Measurements from ENCODE around the gene ID4. TPM values are rescaled to one million over a fixed set of nuclear protein-coding genes. Genes with fewer than 3 reads are reported as not detected.
A peak's percentile ranks its signal among the peaks of the same experiment; 100 is the strongest.

ID4 gene
- total and polyA plus RNA-seq, 12 donors: 1.5 to 12.4 (median 6.3) TPM

DNA sequence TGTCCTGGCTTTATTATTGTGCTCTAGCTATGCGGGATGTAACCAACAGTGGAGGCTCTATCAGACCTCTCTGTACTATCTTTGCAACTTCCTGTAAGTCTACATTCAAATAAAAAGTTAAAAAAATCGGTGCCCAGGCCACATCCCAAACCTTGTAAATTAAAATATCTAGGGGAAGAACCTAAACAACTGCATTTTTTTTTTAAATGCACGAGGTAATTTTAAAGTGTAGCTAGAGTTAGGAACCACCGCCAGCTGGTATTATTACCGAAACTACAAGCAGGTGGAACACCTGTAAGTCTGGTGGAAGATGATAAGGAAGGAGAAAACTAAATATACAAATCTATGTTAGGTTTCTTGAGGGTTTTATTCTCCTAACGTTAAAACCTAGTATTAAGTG, 34.5 kb upstream of the ID4 start:
- WGBS, 4 donors: 64 to 81% (median 74%) methylated on average over 6 of the region's 6 CpGs
- Histone ChIP-seq H3K9me3 (replicated peaks in 1 of 3) (no peaks in the 10 kb centered on the region), H3K4me1 (replicated peaks in 1 of 2) (peaks cover 4 to 14% of the 10 kb centered on the region in 2 donors), H3K4me3 (no peak overlapping the region), H3K27me3 (no peaks in the 10 kb centered on the region), H3K27ac (no peak overlapping the region), H3K36me3 (replicated peaks in 1 of 2) (no peaks in the 10 kb centered on the region)
- TF ChIP-seq POLR2A (IDR thresholded peaks at IDR 0.05) (no peak), CTCF (IDR thresholded peaks at IDR 0.05) (no peak)
- intact Hi-C loops (cut with DNase I): no loop called here
- DNase-seq: no peak

GRCh38 chr6:19803331-19804204, 33.6 kb upstream of the ID4 start:
- no peak for DNase-seq
- Histone ChIP-seq H3K36me3 (replicated peaks in 1 of 2) (no peaks in the 10 kb centered on the region), H3K27ac (peak overlapping the region in 3 of 5 donors; percentile 51 to 80 (median 70)), H3K4me3 (peak overlapping the region in 2 of 4 donors; percentile 14 to 60), H3K27me3 (no peaks in the 10 kb centered on the region), H3K9me3 (replicated peaks in 1 of 3) (no peaks in the 10 kb centered on the region), H3K4me1 (replicated peaks in 1 of 2) (peaks cover 4 to 14% of the 10 kb centered on the region in 2 donors)
- intact Hi-C loops (cut with DNase I): no loop called here
- 29 to 42% (median 34%) methylated on average over 9 of the region's 9 CpGs for WGBS, 4 donors
- TF ChIP-seq CTCF (IDR thresholded peaks at IDR 0.05) (no peak), POLR2A (IDR thresholded peaks at IDR 0.05) (no peak)

GRCh38 chr6:19804205-19805128, 32.7 kb upstream of the ID4 start:
- Histone ChIP-seq H3K36me3 (replicated peaks in 1 of 2) (no peaks in the 10 kb centered on the region), H3K27me3 (no peaks in the 10 kb centered on the region), H3K4me3 (peak overlapping the region in 3 of 4 donors; percentile 14 to 60 (median 20)), H3K27ac (peak overlapping the region in 4 of 5 donors; percentile 44 to 92 (median 69)), H3K4me1 (replicated peaks in 1 of 2) (peaks cover 4 to 14% of the 10 kb centered on the region in 2 donors), H3K9me3 (replicated peaks in 1 of 3) (no peaks in the 10 kb centered on the region)
- DNase-seq: peak; percentile 91 to 95 (median 94)
- 0 to 1% (median 1%) methylated on average over 46 to 77 of the region's 77 CpGs for WGBS, 4 donors
- intact Hi-C loops (cut with DNase I): no loop called here
- TF ChIP-seq POLR2A (IDR thresholded peaks at IDR 0.05) (peak; percentile 38 to 50), CTCF (IDR thresholded peaks at IDR 0.05) (no peak)

DNA sequence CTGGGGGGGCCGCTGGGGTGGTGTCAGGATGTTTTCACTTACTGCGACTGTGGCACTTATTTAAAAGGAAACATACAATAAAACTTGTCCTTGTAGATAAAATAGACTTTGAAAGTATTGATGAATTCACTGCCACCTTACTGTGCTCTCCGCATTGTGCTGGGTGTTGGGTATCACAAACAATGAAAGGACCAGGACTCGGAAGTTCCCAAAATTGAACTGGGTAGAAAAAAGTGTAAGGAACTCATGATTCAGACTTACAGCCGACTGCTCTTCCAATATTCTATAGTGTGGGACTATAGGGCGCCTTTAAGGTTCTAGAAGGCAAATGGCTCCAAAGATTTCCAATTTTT, 32.1 kb upstream of the ID4 start:
- intact Hi-C loops (cut with DNase I): no loop called here
- Histone ChIP-seq H3K9me3 (replicated peaks in 1 of 3) (no peaks in the 10 kb centered on the region), H3K27me3 (no peaks in the 10 kb centered on the region), H3K4me1 (replicated peaks in 1 of 2) (peaks cover 4 to 14% of the 10 kb centered on the region in 2 donors), H3K4me3 (peak overlapping the region in 2 of 4 donors; percentile 20 to 60), H3K36me3 (replicated peaks in 1 of 2) (no peaks in the 10 kb centered on the region), H3K27ac (peak overlapping the region in 4 of 5 donors; percentile 44 to 92 (median 69))
- DNase-seq: no peak
- TF ChIP-seq POLR2A (IDR thresholded peaks at IDR 0.05) (no peak), CTCF (IDR thresholded peaks at IDR 0.05) (no peak)
- WGBS, 4 donors: 26 to 34% (median 30%) methylated on average over 6 of the region's 6 CpGs
